ENCODE measurements around the gene BORCS6. TPM values are rescaled to one million over a fixed set of nuclear protein-coding genes. Genes with fewer than 3 reads are reported as not detected.
A peak's percentile ranks its signal among the peaks of the same experiment; 100 is the strongest.

The BORCS6 gene
- total and polyA plus RNA-seq, 2 of the 13 experiments (the other 11 are each of a cell fraction or from before 2014, with no cell fraction given): 2.0 to 5.1 TPM

DNA sequence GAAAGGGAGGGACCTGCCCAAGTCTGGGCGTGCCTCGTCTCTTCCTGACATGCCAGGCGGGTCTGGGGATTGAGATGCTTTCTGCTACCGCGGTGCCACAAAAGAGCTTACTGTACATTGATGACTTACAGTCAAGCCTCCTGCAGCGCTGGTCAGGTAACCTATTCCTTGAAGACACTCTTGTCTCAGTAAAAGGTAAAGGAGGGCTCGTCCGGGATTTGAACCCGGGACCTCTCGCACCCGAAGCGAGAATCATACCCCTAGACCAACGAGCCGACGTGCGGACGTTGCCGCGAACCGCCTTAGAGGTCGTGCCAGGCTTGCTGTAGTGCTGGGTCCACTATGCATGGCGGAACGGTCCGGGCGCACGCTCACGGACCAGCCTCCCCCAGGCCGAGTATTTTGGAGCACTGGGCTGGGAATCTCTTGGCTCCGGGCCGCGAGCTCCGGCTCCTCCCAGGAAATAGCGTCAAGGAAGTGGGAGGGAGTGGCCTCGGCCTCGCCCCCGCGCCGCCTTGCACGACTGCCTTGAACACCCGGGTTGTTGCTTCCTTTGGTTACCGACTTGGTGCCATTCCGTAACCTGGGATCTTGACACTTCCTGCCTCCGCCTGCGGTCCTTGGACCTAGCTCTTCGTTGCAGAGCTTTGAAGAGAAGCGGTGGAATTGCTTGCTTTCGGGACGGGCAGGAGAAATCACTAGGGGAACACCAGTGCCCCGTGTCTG lies 32.8 kb upstream of the BORCS6 start (continued):
- TF ChIP-seq, protein P1, sequence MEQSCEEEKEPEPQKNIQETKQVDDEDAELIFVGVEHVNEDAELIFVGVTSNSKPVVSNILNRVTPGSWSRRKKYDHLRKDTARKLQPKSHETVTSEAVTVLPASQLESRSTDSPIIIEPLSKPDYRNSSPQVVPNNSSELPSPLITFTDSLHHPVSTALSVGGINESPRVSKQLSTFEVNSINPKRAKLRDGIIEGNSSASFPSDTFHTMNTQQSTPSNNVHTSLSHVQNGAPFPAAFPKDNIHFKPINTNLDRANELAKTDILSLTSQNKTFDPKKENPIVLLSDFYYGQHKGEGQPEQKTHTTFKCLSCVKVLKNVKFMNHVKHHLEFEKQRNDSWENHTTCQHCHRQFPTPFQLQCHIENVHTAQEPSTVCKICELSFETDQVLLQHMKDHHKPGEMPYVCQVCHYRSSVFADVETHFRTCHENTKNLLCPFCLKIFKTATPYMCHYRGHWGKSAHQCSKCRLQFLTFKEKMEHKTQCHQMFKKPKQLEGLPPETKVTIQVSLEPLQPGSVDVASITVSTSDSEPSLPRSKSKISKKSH (CRISPR knock-in tag; IDR thresholded peaks at IDR 0.05; ENCODE audit: borderline replicate concordance): peak; percentile 84
- TF ChIP-seq, protein P2, sequence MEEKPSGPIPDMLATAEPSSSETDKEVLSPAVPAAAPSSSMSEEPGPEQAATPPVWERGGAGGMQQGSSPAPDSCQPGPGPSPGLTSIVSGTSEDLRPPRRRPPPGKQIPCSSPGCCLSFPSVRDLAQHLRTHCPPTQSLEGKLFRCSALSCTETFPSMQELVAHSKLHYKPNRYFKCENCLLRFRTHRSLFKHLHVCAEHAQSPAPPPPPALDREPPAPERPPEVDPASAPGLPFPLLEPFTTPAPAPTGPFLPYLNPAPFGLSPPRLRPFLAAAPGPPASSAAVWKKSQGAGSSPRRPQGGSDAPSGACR (CRISPR knock-in tag; IDR thresholded peaks at IDR 0.05): peak; percentile 92; the same call in 1 of the 2 replicates
- TF ChIP-seq, protein P3, sequence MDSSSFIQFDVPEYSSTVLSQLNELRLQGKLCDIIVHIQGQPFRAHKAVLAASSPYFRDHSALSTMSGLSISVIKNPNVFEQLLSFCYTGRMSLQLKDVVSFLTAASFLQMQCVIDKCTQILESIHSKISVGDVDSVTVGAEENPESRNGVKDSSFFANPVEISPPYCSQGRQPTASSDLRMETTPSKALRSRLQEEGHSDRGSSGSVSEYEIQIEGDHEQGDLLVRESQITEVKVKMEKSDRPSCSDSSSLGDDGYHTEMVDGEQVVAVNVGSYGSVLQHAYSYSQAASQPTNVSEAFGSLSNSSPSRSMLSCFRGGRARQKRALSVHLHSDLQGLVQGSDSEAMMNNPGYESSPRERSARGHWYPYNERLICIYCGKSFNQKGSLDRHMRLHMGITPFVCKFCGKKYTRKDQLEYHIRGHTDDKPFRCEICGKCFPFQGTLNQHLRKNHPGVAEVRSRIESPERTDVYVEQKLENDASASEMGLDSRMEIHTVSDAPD (CRISPR knock-in tag; IDR thresholded peaks at IDR 0.05): no peak
- TF ChIP-seq CBX1 (IDR thresholded peaks at IDR 0.05; ENCODE audit: low read depth) (no peak), ZBTB20 (CRISPR knock-in tag; IDR thresholded peaks at IDR 0.05; ENCODE audit: borderline replicate concordance, low read depth) (peak; percentile 19; the same call in 1 of the 2 replicates), ATF7-NPFF (CRISPR knock-in tag; IDR thresholded peaks at IDR 0.05; ENCODE audit: low read depth) (peak; percentile 87), ZNF460 (CRISPR knock-in tag; IDR thresholded peaks at IDR 0.05; ENCODE audit: borderline replicate concordance) (no peak; the same call in 1 of the 2 replicates), KLF15 (CRISPR knock-in tag; IDR thresholded peaks at IDR 0.05; ENCODE audit: borderline replicate concordance) (no peak), ZNF253 (CRISPR knock-in tag; IDR thresholded peaks at IDR 0.05; ENCODE audit: borderline replicate concordance) (0 out of 2 replicates have a peak, but pooled peaks have one; percentile 28), NR2C2 (CRISPR knock-in tag; IDR thresholded peaks at IDR 0.05; ENCODE audit: borderline replicate concordance) (peak; percentile 18; the same call in 1 of the 2 replicates), SATB2 (CRISPR knock-in tag; IDR thresholded peaks at IDR 0.05) (no peak; the same call in 1 of the 2 replicates), NRL (CRISPR knock-in tag; IDR thresholded peaks at IDR 0.05; ENCODE audit: borderline replicate concordance) (peak; percentile 78; the same call in 1 of the 2 replicates), NFIB (CRISPR knock-in tag; IDR thresholded peaks at IDR 0.05; ENCODE audit: borderline replicate concordance) (no peak), PHF20 (CRISPR knock-in tag; IDR thresholded peaks at IDR 0.05) (0 out of 2 replicates have a peak, but pooled peaks have one; percentile 62), ZNF75D (CRISPR knock-in tag; IDR thresholded peaks at IDR 0.05; ENCODE audit: borderline replicate concordance) (no peak), KAT7 (CRISPR knock-in tag; IDR thresholded peaks at IDR 0.05; ENCODE audit: borderline replicate concordance) (no peak; the same call in 1 of the 2 replicates), ZNF136 (CRISPR knock-in tag; IDR thresholded peaks at IDR 0.05; ENCODE audit: low read depth) (no peak), ASH2L (IDR thresholded peaks at IDR 0.05; ENCODE audit: insufficient read length, low read depth, low read length) (peak; percentile 67), CENPX (CRISPR knock-in tag; IDR thresholded peaks at IDR 0.05) (no peak)
- TF ChIP-seq, protein P4, sequence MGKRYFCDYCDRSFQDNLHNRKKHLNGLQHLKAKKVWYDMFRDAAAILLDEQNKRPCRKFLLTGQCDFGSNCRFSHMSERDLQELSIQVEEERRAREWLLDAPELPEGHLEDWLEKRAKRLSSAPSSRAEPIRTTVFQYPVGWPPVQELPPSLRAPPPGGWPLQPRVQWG (CRISPR knock-in tag; IDR thresholded peaks at IDR 0.05; ENCODE audit: borderline replicate concordance, low read depth): no peak
- TF ChIP-seq, protein P5, sequence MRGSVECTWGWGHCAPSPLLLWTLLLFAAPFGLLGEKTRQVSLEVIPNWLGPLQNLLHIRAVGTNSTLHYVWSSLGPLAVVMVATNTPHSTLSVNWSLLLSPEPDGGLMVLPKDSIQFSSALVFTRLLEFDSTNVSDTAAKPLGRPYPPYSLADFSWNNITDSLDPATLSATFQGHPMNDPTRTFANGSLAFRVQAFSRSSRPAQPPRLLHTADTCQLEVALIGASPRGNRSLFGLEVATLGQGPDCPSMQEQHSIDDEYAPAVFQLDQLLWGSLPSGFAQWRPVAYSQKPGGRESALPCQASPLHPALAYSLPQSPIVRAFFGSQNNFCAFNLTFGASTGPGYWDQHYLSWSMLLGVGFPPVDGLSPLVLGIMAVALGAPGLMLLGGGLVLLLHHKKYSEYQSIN (CRISPR knock-in tag; IDR thresholded peaks at IDR 0.05; ENCODE audit: borderline replicate concordance): no peak
- TF ChIP-seq, protein P6, sequence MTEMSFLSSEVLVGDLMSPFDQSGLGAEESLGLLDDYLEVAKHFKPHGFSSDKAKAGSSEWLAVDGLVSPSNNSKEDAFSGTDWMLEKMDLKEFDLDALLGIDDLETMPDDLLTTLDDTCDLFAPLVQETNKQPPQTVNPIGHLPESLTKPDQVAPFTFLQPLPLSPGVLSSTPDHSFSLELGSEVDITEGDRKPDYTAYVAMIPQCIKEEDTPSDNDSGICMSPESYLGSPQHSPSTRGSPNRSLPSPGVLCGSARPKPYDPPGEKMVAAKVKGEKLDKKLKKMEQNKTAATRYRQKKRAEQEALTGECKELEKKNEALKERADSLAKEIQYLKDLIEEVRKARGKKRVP (CRISPR knock-in tag; IDR thresholded peaks at IDR 0.05): peak in 1 of 2 experiments; percentile 36; a peak in 1 of 4 replicates

Measured in HepG2 (cell line).